KMS-11 (cell line): ENCODE measurements around the gene ENKD1.

Experiments used
- H2AFZ ChIP-seq: fragments of 200-600 bp; sonication (generic); 2 replicates; pipeline ENCODE4 v1.6.1; 2016; ENCODE audit warnings: antibody characterized with exemption, mixed run types, low read depth
- H3K27ac ChIP-seq: fragments of 200-600 bp; sonication (generic); 2 replicates; pipeline ENCODE4 v1.6.1; 2016; ENCODE audit warnings: mild to moderate bottlenecking, mixed run types
- H3K27me3 ChIP-seq: fragments of 200-600 bp; sonication (generic); 2 replicates; pipeline ENCODE4 v1.6.1; 2017; ENCODE audit warnings: mild to moderate bottlenecking, low read depth, mixed run types, moderate library complexity; ENCODE audit not compliant: insufficient read depth
- H3K36me3 ChIP-seq: fragments of 200-600 bp; sonication (generic); 2 replicates; pipeline ENCODE4 v1.6.1; 2017; ENCODE audit warnings: mild to moderate bottlenecking, mixed run types; ENCODE audit not compliant: insufficient read depth
- H3K4me1 ChIP-seq: fragments of 200-600 bp; sonication (generic); 2 replicates; pipeline ENCODE4 v1.6.1; 2016; ENCODE audit warnings: mild to moderate bottlenecking, low read depth, mixed run types; ENCODE audit not compliant: poor library complexity, severe bottlenecking
- H3K4me2 ChIP-seq: fragments of 200-600 bp; sonication (generic); 2 replicates; pipeline ENCODE4 v1.7.0; 2016; ENCODE audit warnings: mild to moderate bottlenecking, mixed run types
- H3K4me3 ChIP-seq: fragments of 200-600 bp; sonication (generic); IDR thresholded peaks from 2 replicates; pipeline ENCODE4 v1.6.1; 2017; ENCODE audit warnings: low read depth, low read length, mixed read lengths; ENCODE audit not compliant: insufficient read depth
- H3K79me2 ChIP-seq: fragments of 200-600 bp; sonication (generic); 2 replicates; pipeline ENCODE4 v1.6.1; 2016; ENCODE audit warnings: low read depth, mixed run types; ENCODE audit not compliant: insufficient read depth
- H3K9ac ChIP-seq: fragments of 200-600 bp; sonication (generic); 2 replicates; pipeline ENCODE4 v1.6.1; 2016; ENCODE audit warnings: mild to moderate bottlenecking, mixed run types
- H4K20me1 ChIP-seq: fragments of 200-600 bp; sonication (generic); 2 replicates; pipeline ENCODE4 v1.6.1; 2016; ENCODE audit warnings: mild to moderate bottlenecking, mixed run types; ENCODE audit not compliant: insufficient read depth
- TF ChIP-seq, protein P1 (sequence below): fragments of 200-600 bp; sonication (generic); conservative IDR thresholded peaks from 2 replicates; pipeline ENCODE4 v1.6.1; 2017; ENCODE audit warnings: low read depth, mild to moderate bottlenecking, antibody characterized with exemption, low read length, moderate library complexity, mixed read lengths

ENKD1 gene

DNA sequence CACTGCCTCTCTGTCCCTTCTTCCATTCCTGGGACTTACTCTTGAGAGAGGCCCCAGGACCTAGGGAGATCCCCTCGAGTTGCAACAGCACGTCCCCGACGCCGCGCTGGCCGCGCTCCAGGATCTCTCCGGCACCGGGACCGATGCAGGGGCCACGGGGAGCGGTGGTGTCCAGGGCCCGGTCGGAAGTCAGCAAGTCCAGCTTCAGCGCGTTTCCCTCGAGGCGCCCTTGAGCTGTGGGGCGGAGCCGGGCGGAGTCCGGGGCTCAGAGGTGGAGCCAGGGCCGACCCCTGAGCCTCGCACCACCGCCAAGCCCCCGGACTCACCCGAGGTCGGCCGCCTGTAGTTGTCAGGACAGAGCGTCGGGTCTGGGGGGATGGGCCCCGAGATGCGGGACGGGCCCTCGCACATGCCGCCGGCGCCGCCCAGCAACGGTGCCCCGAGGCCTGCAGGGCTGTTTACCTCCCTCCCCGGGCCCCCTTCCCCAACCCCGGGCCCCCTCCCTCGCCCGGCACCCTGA, 458 bp downstream of the ENKD1 start:
- peaks cover 33% of the 10 kb centered on the region for H3K4me1 ChIP-seq
- H3K9ac ChIP-seq, result peak overlapping the region; percentile 60
- peak overlapping the region; percentile 59 for H3K27ac ChIP-seq

DNA sequence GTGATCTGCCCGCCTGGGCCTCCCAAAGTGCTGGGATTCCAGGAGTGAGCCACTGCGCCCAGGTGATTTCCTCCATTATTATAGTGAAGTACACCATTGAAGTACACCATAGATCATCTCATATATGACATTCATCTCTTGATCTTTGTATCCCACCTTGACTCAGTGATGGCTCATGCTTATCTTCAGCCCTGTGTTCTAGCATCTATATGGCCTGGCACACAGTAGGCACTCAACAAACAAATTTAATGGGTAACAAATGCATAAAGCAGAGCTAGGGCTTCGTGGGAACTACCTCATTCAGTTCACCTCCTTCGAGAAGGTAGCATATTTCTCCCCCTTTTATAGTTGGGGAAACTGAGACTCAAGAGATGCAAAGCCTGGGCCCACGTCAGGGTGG, 952 bp downstream of the ENKD1 start:
- Histone ChIP-seq H3K36me3 (no peaks in the 10 kb centered on the region), H3K79me2 (no peaks in the 10 kb centered on the region; the same call in 1 of the 2 replicates), H3K9ac (peak overlapping the region; percentile 60), H3K27ac (peak overlapping the region; percentile 59), H3K4me3 (no peak overlapping the region), H2AFZ (peak overlapping the region; percentile 89; the same call in 1 of the 2 replicates), H3K27me3 (no peaks in the 10 kb centered on the region), H3K4me1 (peaks cover 34% of the 10 kb centered on the region), H4K20me1 (no peaks in the 10 kb centered on the region), H3K4me2 (peak overlapping the region; percentile 90)
- TF ChIP-seq, protein P1, sequence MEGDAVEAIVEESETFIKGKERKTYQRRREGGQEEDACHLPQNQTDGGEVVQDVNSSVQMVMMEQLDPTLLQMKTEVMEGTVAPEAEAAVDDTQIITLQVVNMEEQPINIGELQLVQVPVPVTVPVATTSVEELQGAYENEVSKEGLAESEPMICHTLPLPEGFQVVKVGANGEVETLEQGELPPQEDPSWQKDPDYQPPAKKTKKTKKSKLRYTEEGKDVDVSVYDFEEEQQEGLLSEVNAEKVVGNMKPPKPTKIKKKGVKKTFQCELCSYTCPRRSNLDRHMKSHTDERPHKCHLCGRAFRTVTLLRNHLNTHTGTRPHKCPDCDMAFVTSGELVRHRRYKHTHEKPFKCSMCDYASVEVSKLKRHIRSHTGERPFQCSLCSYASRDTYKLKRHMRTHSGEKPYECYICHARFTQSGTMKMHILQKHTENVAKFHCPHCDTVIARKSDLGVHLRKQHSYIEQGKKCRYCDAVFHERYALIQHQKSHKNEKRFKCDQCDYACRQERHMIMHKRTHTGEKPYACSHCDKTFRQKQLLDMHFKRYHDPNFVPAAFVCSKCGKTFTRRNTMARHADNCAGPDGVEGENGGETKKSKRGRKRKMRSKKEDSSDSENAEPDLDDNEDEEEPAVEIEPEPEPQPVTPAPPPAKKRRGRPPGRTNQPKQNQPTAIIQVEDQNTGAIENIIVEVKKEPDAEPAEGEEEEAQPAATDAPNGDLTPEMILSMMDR, result no peak

More for the DNA sequence above, 458 bp downstream of the ENKD1 start:
- Histone ChIP-seq H2AFZ (peak overlapping the region; percentile 89), H3K4me3 (no peak overlapping the region), H4K20me1 (no peaks in the 10 kb centered on the region), H3K36me3 (no peaks in the 10 kb centered on the region), H3K4me2 (peak overlapping the region; percentile 90), H3K79me2 (no peaks in the 10 kb centered on the region; the same call in 1 of the 2 replicates), H3K27me3 (no peaks in the 10 kb centered on the region)
- TF ChIP-seq, protein P1, result no peak

DNA sequence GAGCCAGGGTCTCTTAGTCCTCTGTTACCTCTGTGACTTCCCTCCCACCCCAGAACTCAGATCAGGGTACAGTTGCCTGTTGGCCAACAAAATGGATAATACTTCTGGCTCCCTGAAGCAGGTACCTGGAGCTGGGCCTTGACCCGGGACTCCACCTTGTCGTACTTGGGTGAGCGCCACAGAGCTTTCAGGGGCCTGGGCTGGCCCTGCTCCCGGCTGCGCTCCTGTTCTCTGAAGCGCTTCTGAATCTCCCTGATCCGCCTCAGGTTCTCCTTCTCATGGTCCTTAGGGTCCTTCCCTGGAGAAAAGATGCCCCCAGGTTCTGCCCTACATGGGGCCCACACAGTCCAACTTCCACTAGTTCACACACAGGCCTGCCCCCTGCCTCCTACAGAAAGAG, 1.7 kb downstream of the ENKD1 start:
- Histone ChIP-seq H3K27ac (no peak overlapping the region), H3K79me2 (no peaks in the 10 kb centered on the region; the same call in 1 of the 2 replicates), H3K9ac (no peak overlapping the region), H3K4me1 (peaks cover 33% of the 10 kb centered on the region), H3K36me3 (no peaks in the 10 kb centered on the region), H4K20me1 (no peaks in the 10 kb centered on the region), H3K4me2 (no peak overlapping the region), H3K4me3 (no peak overlapping the region), H3K27me3 (no peaks in the 10 kb centered on the region), H2AFZ (no peak overlapping the region)
- TF ChIP-seq, protein P1, result no peak

DNA sequence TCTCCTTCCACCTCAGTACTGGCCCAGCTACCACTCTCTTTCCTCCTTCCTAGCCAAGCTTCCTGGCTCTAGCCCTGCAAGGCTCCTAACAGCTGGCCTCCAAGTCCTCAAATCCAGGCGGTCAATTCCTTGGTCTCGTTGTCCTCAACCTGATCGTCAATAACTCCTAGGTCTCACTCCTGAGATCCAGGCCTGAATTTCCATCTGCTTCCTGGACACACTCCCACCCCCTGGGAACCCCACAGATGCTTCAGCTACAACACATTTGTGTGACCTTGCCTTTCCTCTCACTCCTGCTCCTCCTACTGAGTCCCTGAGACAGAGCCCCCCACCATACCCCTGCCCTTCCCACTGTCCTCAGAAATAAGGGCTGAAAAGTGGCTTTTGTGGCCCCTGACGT, 2.3 kb downstream of the ENKD1 start:
- Histone ChIP-seq H3K4me2 (no peak overlapping the region), H3K27ac (no peak overlapping the region), H4K20me1 (no peaks in the 10 kb centered on the region), H2AFZ (no peak overlapping the region), H3K27me3 (no peaks in the 10 kb centered on the region), H3K79me2 (no peaks in the 10 kb centered on the region; the same call in 1 of the 2 replicates), H3K9ac (no peak overlapping the region), H3K36me3 (no peaks in the 10 kb centered on the region), H3K4me1 (peaks cover 30% of the 10 kb centered on the region), H3K4me3 (no peak overlapping the region)
- TF ChIP-seq, protein P1, result no peak
